ENCODE data around the gene TMEM127.

Gene TMEM127

DNA sequence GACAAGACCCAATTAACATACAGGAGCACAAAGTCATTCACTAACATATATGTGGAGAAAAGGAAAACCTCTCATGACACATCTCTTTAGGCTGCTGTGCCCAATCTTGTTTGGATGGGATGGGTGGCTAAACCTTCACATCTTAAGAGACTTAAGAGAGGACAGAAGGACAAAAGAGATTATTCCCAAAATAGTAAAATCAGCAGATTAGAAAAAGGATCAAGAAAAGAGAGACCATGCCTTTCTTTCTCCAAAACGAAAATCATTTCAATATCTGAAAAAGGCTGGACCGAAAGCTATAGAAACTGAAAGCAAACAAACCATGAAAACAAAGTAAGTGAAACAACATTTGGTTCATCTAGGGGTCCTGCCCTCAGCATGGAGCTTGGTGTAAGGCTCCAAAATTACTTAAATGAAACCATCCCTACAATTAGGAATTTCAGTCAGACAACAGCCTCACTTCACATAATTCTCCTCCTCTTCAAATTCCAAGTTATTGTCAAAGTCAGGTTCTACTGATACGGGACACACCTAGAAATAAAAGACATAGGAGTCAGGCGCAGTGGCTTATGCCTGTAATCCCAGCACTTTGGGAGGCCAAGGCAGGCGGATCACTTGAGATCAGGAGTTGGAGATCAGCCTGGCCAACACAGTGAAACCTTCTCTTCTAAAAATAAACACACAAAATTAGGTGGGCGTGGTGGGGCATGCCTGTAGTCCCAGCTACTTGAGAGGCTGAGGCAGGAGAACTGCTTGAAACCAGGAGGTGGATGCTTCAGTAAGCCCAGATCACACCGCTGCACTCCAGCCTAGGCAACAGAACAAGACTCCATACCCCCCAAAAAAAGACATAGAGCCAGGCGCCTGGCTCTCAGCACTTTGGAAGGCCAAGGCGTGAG lies 62.4 kb downstream of the TMEM127 start:
- no peak for DNase-seq (ENCODE audit: low read depth)
- TF ChIP-seq, protein P1, sequence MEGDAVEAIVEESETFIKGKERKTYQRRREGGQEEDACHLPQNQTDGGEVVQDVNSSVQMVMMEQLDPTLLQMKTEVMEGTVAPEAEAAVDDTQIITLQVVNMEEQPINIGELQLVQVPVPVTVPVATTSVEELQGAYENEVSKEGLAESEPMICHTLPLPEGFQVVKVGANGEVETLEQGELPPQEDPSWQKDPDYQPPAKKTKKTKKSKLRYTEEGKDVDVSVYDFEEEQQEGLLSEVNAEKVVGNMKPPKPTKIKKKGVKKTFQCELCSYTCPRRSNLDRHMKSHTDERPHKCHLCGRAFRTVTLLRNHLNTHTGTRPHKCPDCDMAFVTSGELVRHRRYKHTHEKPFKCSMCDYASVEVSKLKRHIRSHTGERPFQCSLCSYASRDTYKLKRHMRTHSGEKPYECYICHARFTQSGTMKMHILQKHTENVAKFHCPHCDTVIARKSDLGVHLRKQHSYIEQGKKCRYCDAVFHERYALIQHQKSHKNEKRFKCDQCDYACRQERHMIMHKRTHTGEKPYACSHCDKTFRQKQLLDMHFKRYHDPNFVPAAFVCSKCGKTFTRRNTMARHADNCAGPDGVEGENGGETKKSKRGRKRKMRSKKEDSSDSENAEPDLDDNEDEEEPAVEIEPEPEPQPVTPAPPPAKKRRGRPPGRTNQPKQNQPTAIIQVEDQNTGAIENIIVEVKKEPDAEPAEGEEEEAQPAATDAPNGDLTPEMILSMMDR (IDR thresholded peaks at IDR 0.05; ENCODE audit: control insufficient read depth, insufficient read depth, low read depth, low read length, missing control alignments): no peak
- H3K4me3 ChIP-seq (ENCODE audit: control insufficient read depth, low read depth, low read length): no peak overlapping the region

DNA sequence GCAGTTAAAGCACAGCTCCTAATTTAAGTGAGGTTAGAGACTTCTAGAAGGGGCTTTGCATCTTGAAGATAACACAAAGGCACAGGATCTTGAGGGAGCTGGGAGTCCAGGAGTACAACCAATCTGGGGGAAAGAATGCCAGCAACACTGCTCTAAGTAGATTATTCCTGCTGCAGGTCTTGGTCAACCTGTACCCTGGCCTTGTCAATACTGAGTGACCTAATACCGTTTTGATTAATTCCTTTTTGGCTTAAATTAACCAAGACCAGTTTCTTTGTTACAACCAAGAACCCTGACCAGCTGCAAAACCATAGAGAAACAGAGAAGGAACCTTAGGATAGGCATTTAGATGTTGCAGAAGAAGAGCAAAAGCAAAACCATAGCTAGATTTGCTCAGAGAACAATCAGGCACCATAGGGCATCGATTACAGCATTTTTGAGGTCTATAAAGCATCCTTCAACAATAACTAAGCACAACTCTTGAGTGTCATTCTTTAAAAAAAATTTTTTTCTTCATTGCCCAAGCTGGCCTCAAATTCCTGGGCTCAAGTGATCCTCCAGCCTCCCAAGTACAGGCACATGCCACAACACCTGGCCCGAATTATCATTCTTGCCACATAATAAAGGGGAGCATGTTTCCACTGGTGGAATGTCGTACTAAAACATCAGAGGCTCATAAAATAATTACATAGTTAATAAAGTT lies 63.5 kb downstream of the TMEM127 start:
- TF ChIP-seq, protein P1 (IDR thresholded peaks at IDR 0.05; ENCODE audit: control insufficient read depth, insufficient read depth, low read depth, low read length, missing control alignments): no peak
- H3K4me3 ChIP-seq (ENCODE audit: control insufficient read depth, low read depth, low read length): no peak overlapping the region
- DNase-seq (ENCODE audit: low read depth): peak; percentile 39

DNA sequence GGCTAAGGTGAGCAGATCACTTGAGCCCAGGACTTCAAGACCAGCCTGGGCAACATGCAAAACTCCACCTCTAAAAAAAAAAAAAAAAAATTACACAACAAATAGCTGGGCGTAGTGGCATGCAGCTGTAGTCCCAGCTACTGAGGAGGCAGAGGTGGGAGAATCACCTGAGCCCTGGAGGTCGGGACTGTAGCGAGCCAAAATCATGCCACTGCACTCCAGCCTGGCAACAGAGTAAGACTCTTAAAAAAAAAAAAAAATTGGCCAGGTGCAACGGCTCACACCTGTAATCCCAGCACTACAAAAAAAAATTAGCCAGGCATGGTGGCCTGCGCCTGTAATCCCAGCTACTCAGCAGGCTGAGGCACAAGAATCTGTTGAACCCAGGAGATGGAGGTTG lies 64.5 kb downstream of the TMEM127 start:
- no peak overlapping the region for H3K4me3 ChIP-seq (ENCODE audit: control insufficient read depth, low read depth, low read length)
- no peak for DNase-seq (ENCODE audit: low read depth)
- TF ChIP-seq, protein P1 (IDR thresholded peaks at IDR 0.05; ENCODE audit: control insufficient read depth, insufficient read depth, low read depth, low read length, missing control alignments): no peak

DNA sequence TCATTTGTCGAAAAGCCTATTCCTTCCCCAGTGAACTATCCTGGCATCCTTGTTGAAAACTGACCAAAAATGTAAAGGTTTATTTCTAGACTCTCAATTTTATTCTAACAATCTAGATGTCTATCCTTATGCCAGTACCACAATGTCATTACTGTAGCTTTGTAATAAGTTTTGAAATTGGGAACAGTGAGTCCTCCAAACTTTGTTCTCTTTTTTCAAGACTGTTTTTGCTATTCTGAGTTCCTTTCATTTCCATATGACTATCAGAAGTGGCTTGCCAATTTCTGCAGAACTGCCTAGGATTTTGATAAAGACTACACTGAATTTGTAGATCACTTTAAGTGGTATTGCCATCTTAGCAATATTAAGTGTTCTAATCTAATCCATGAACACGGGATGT lies 66.9 kb downstream of the TMEM127 start:
- TF ChIP-seq, protein P1 (IDR thresholded peaks at IDR 0.05; ENCODE audit: control insufficient read depth, insufficient read depth, low read depth, low read length, missing control alignments): no peak
- no peak overlapping the region for H3K4me3 ChIP-seq (ENCODE audit: control insufficient read depth, low read depth, low read length)

More for the DNA sequence above, 66.9 kb downstream of the TMEM127 start:
- DNase-seq (ENCODE audit: low read depth): no peak

All from AG09309 (cell line).